ENCODE measurements around the gene SUMO2.
A peak's percentile ranks its signal among the peaks of the same experiment; 100 is the strongest.
"Not testable (repeated sequence)": the region's sequence is repeated elsewhere in the genome, so short reads cannot be mapped to it uniquely, and the experiment has no call there.

Gene SUMO2

GRCh38 chr17:75138519-75138918 is 44.2 kb downstream of the SUMO2 start:
- no peak for DNase-seq

GRCh38 chr17:75137762-75138161 is 45.0 kb downstream of the SUMO2 start:
- DNase-seq: not testable (repeated sequence)

- no peak for DNase-seq
Observed at GRCh38 chr17:75135946-75136345, 46.8 kb downstream of the SUMO2 start.

GRCh38 chr17:75135452-75135851 is 47.3 kb downstream of the SUMO2 start:
- DNase-seq: no peak

- not testable (repeated sequence) for DNase-seq
Observed at GRCh38 chr17:75133607-75134347, 49.0 kb downstream of the SUMO2 start.

GRCh38 chr17:75133001-75133400 is 49.8 kb downstream of the SUMO2 start:
- no peak for DNase-seq

- peak; percentile 24 for DNase-seq
Observed at GRCh38 chr17:75132018-75133000, 50.5 kb downstream of the SUMO2 start.

- peak; percentile 84 for DNase-seq
Observed at GRCh38 chr17:75131278-75132017, 51.3 kb downstream of the SUMO2 start, which contains the start of gene NT5C. NT5C (minus strand) TSS chr17:75131742; CDS start chr17:75131707, 35 bp downstream.

- DNase-seq: peak; percentile 87
Observed at GRCh38 chr17:75130632-75131277, 52.0 kb downstream of the SUMO2 start.

- peak; percentile 90 for DNase-seq
Observed at GRCh38 chr17:75130059-75130631, 52.6 kb downstream of the SUMO2 start.

GRCh38 chr17:75129576-75129975 is 53.2 kb downstream of the SUMO2 start:
- no peak for DNase-seq

GRCh38 chr17:75128694-75129505 is 53.9 kb downstream of the SUMO2 start:
- DNase-seq: no peak

GRCh38 chr17:75127936-75128335 is 54.8 kb downstream of the SUMO2 start:
- not testable (repeated sequence) for DNase-seq

- no peak for DNase-seq
Observed at GRCh38 chr17:75126954-75127353, 55.8 kb downstream of the SUMO2 start.

- DNase-seq: no peak
Observed at GRCh38 chr17:75125984-75126383, 56.8 kb downstream of the SUMO2 start.

- DNase-seq: no peak
Observed at GRCh38 chr17:75124819-75125162, 58.0 kb downstream of the SUMO2 start.

- peak; percentile 71 for DNase-seq
Observed at GRCh38 chr17:75124041-75124818, 58.5 kb downstream of the SUMO2 start.

- DNase-seq: no peak
Observed at GRCh38 chr17:75118307-75118706, 64.5 kb downstream of the SUMO2 start.

GRCh38 chr17:75116737-75117136 is 66.0 kb downstream of the SUMO2 start:
- no peak for DNase-seq
